Body of pancreas (tissue), 4 donors: Measurements from ENCODE around the gene CRABP1. TPM values are rescaled to one million over a fixed set of nuclear protein-coding genes. Genes with fewer than 3 reads are reported as not detected.

ENCODE experiments used
- ATAC-seq: fragments of 150-250 bp; one replicate; pipeline ENCODE4 v1.9.1; 2016
- DNase-seq, 4 donors: peaks; one replicate each; pipeline ENCODE4 v3.0.0-alpha.2; 2019
- H3K27ac ChIP-seq, 4 donors: fragments of 200-600 bp; sonication (generic); 1 replicate in 3 of 4; 2 replicates in 1 of 4; pipeline versions ENCODE4 v1.5.1 to v1.6.1; 2016 to 2019; ENCODE audit warnings: mild to moderate bottlenecking in 1 of 4, mixed read lengths in 1 of 4, moderate library complexity in 1 of 4
- H3K27me3 ChIP-seq, 2 donors: fragments of 200-600 bp; sonication (generic); one replicate each; pipeline ENCODE4 v1.6.0; 2016; ENCODE audit warnings: mild to moderate bottlenecking in 1 of 2
- H3K36me3 ChIP-seq, 2 donors: fragments of 200-600 bp; sonication (generic); replicated peaks in 1 of 2; 2 replicates each; pipeline ENCODE4 v1.5.1; 2016; ENCODE audit warnings: low read depth in 2 of 2; ENCODE audit not compliant: insufficient read depth in 1 of 2
- H3K4me1 ChIP-seq: fragments of 200-600 bp; sonication (generic); one replicate; pipeline ENCODE4 v1.6.0; 2016
- H3K4me3 ChIP-seq, 2 donors: fragments of 200-600 bp; sonication (generic); 1 replicate in 1 of 2; 2 replicates in 1 of 2; pipeline ENCODE4 v1.5.1; 2016 to 2019
- H3K9me3 ChIP-seq, 3 donors: fragments of 200-600 bp; sonication (generic); 1 replicate in 2 of 3; 2 replicates in 1 of 3; pipeline ENCODE4 v1.5.1; 2016
- CTCF ChIP-seq, 7 experiments: fragments of 450-650 bp in 4 of 7; fragments of 200-600 bp in 3 of 7; sonication (generic) in 3 of 7; IDR thresholded peaks; one replicate each; pipeline ENCODE4 v1.5.1; 2016 to 2019; ENCODE audit warnings: antibody characterized with exemption in 7 of 7
- POLR2A ChIP-seq, 3 donors: fragments of 450-650 bp; IDR thresholded peaks; one replicate each; pipeline ENCODE4 v1.6.1; 2016; ENCODE audit warnings: antibody characterized with exemption in 3 of 3, mild to moderate bottlenecking in 2 of 3
- WGBS, 2 donors: methylation state at CpG; one replicate each; pipeline ENCODE4 v1.1.5; 2017; 5-methylcytosine and 5-hydroxymethylcytosine counted together
- intact Hi-C: fragments of 100-400 bp; cut with DNase I; formaldehyde crosslinking; loops from one replicate; pipeline ENCODE4 v1.15.1; 2023
- total RNA-seq, 2 donors: library from RNA; depleted of rRNA; stranded (reverse); fragments of >200 nt; gene quantifications; one replicate each; pipeline ENCODE4 v1.1.0, GENCODE V29; 2016

Gene CRABP1
- total RNA-seq, 2 donors from 2014 or later: 1.6 TPM; not detected in 1

GRCh38 chr15:78360367-78360801 lies 20.2 kb downstream of the CRABP1 start:
- no peaks in the 10 kb centered on the region for H3K9me3 ChIP-seq
- 62 to 66% methylated on average over 6 of the region's 6 CpGs for WGBS, 2 donors
- H3K36me3 ChIP-seq: no peaks in the 10 kb centered on the region
- H3K4me1 ChIP-seq: no peaks in the 10 kb centered on the region
- DNase-seq (no peak), ATAC-seq (no peak)
- TF ChIP-seq CTCF (IDR thresholded peaks at IDR 0.05): no peak
- no peak for TF ChIP-seq POLR2A (IDR thresholded peaks at IDR 0.05)
- no peak overlapping the region for H3K4me3 ChIP-seq
- H3K27ac ChIP-seq: no peak overlapping the region
- peaks cover 0 to 3% of the 10 kb centered on the region in 2 donors for H3K27me3 ChIP-seq
- intact Hi-C loops: no loop called here

- Histone ChIP-seq H3K9me3 (no peaks in the 10 kb centered on the region), H3K4me1 (no peaks in the 10 kb centered on the region), H3K27ac (no peak overlapping the region), H3K27me3 (peaks cover 0 to 3% of the 10 kb centered on the region in 2 donors), H3K4me3 (no peak overlapping the region), H3K36me3 (no peaks in the 10 kb centered on the region)
- intact Hi-C loops: no loop called here
- no peak for ATAC-seq
- WGBS, 2 donors: 65% methylated on average over 8 of the region's 8 CpGs
- DNase-seq: no peak
- no peak for TF ChIP-seq CTCF (IDR thresholded peaks at IDR 0.05)
- no peak for TF ChIP-seq POLR2A (IDR thresholded peaks at IDR 0.05)
These were observed 21.0 kb downstream of the CRABP1 start for GRCh38 chr15:78360958-78361718.

GRCh38 chr15:78361771-78362506 lies 21.8 kb downstream of the CRABP1 start:
- Histone ChIP-seq H3K4me1 (no peaks in the 10 kb centered on the region), H3K27me3 (peaks cover 0 to 3% of the 10 kb centered on the region in 2 donors), H3K4me3 (no peak overlapping the region), H3K36me3 (no peaks in the 10 kb centered on the region), H3K27ac (no peak overlapping the region), H3K9me3 (no peaks in the 10 kb centered on the region)
- no peak for DNase-seq
- intact Hi-C loops: no loop called here
- no peak for TF ChIP-seq CTCF (IDR thresholded peaks at IDR 0.05)
- no peak for TF ChIP-seq POLR2A (IDR thresholded peaks at IDR 0.05)
- no peak for ATAC-seq
- WGBS, 2 donors: 85 to 88% methylated on average over 2 to 6 of the region's 6 CpGs

GRCh38 chr15:78362716-78363380 lies 22.7 kb downstream of the CRABP1 start:
- intact Hi-C loops: no loop called here
- TF ChIP-seq POLR2A (IDR thresholded peaks at IDR 0.05) (no peak), CTCF (IDR thresholded peaks at IDR 0.05) (no peak)
- DNase-seq: no peak
- Histone ChIP-seq H3K4me3 (no peak overlapping the region), H3K36me3 (no peaks in the 10 kb centered on the region), H3K27me3 (peaks cover 0 to 3% of the 10 kb centered on the region in 2 donors), H3K4me1 (no peaks in the 10 kb centered on the region), H3K27ac (no peak overlapping the region), H3K9me3 (no peaks in the 10 kb centered on the region)
- ATAC-seq: no peak
- WGBS, 2 donors: 67% methylated on average over 8 of the region's 8 CpGs
